Upper lobe of right lung (tissue), 1 donor: ENCODE data around the gene CD34. TPM values are rescaled to one million over a fixed set of nuclear protein-coding genes. Genes with fewer than 3 reads are reported as not detected.

ENCODE experiments used
- ATAC-seq: fragments of 200-7000 bp; cut with Tn5 transposase; one replicate; pipeline ENCODE4 v1.9.1; 2020; ENCODE audit warnings: mild to moderate bottlenecking, moderate library complexity
- DNase-seq: peaks from one replicate; pipeline ENCODE4 v3.0.0-alpha.2; 2020
- H3K27ac ChIP-seq: fragments of 200-600 bp; one replicate; pipeline ENCODE4 v1.8.0; 2022
- H3K27me3 ChIP-seq: fragments of 200-600 bp; one replicate; pipeline ENCODE4 v1.8.0; 2022; ENCODE audit warnings: mild to moderate bottlenecking
- H3K36me3 ChIP-seq: fragments of 200-600 bp; one replicate; pipeline ENCODE4 v1.8.0; 2022
- H3K4me1 ChIP-seq: fragments of 200-600 bp; one replicate; pipeline ENCODE4 v1.8.0; 2022
- H3K4me3 ChIP-seq: fragments of 200-600 bp; one replicate; pipeline ENCODE4 v1.8.0; 2022; ENCODE audit warnings: mild to moderate bottlenecking
- H3K9me3 ChIP-seq: fragments of 200-600 bp; one replicate; pipeline ENCODE4 v1.8.0; 2022
- CTCF ChIP-seq: fragments of 200-600 bp; IDR thresholded peaks from one replicate; pipeline ENCODE4 v1.8.0; 2022; ENCODE audit warnings: antibody characterized with exemption
- intact Hi-C: fragments of 100-400 bp; cut with DNase I; formaldehyde crosslinking; loops from one replicate; pipeline ENCODE4 v1.11.0; 2022
- total RNA-seq: library from RNA; stranded (reverse); fragmentation: NEBNext Ultra II Directional; extraction: Animal tissue kit (Norgen Biotek cat#: 25700); gene quantifications from one replicate; pipeline ENCODE4 v1.2.1, GENCODE V29; 2021
- donor health status: DM: no; HTN: yes; CAD: no; lungs with severe emphysema.

CD34 gene
- total RNA-seq, 1 donor from 2014 or later: 50.7 TPM

DNA sequence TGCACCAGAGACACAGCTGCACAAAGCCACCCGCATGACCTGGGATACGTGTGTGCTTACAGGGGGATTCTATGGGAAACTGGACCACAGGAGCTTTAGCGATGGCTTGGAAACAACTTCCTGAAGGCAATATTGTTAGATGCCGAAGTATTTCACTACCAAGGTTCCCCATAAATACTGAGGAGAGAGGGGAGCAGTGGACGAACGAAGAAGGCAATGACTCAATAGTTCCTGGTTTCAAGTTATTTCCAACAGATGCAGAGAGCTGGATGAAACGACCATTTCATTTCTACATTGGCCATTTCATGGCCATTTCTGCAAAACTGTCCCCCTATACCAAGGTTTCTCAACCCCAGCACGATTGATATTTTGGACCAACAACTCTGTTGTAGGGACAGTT, 61.3 kb downstream of the CD34 start:
- intact Hi-C loops: no loop called here
- no peaks in the 10 kb centered on the region for H3K36me3 ChIP-seq
- ATAC-seq: no peak
- H3K27me3 ChIP-seq: no peaks in the 10 kb centered on the region
- no peak overlapping the region for H3K4me3 ChIP-seq
- TF ChIP-seq CTCF: no peak
- H3K27ac ChIP-seq: peak overlapping the region; percentile 67
- H3K9me3 ChIP-seq: no peaks in the 10 kb centered on the region
- H3K4me1 ChIP-seq: peaks cover 81% of the 10 kb centered on the region
- no peak for DNase-seq

- peaks cover 81% of the 10 kb centered on the region for H3K4me1 ChIP-seq
These were observed 61.9 kb downstream of the CD34 start for GRCh38 chr1:207849016-207849415.

DNA sequence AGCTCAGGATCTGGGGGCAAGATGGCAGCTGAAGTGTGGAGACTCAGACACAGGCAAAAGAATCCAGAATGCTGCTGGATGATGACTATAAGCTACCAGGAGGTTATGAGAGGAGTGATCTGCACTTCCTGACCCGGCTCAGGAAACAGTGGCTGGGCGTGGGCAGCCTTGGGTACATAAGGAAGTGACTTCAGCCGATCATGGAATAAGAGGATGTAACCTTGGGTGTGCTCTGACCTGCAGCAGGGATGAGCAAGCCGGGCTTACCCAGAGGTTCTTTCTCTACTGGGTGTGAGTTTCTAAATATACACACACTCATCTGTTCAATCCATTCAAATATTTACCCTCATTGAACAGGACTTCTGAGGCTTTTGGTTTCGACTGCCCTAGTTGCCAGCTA, 62.7 kb downstream of the CD34 start:
- TF ChIP-seq CTCF: no peak
- Histone ChIP-seq H3K4me3 (no peak overlapping the region), H3K27ac (peak overlapping the region; percentile 67), H3K36me3 (no peaks in the 10 kb centered on the region), H3K9me3 (no peaks in the 10 kb centered on the region), H3K27me3 (no peaks in the 10 kb centered on the region), H3K4me1 (peaks cover 79% of the 10 kb centered on the region)
- DNase-seq: peak; percentile 88
- ATAC-seq: peak; percentile 94
- intact Hi-C loops: no loop called here

More at GRCh38 chr1:207849016-207849415, 61.9 kb downstream of the CD34 start:
- H3K27me3 ChIP-seq: no peaks in the 10 kb centered on the region
- no peak overlapping the region for H3K4me3 ChIP-seq
- no peaks in the 10 kb centered on the region for H3K9me3 ChIP-seq
- no peak for DNase-seq
- peak overlapping the region; percentile 67 for H3K27ac ChIP-seq
- intact Hi-C loops: no loop called here
- TF ChIP-seq CTCF: no peak
- H3K36me3 ChIP-seq: no peaks in the 10 kb centered on the region
- no peak for ATAC-seq

DNA sequence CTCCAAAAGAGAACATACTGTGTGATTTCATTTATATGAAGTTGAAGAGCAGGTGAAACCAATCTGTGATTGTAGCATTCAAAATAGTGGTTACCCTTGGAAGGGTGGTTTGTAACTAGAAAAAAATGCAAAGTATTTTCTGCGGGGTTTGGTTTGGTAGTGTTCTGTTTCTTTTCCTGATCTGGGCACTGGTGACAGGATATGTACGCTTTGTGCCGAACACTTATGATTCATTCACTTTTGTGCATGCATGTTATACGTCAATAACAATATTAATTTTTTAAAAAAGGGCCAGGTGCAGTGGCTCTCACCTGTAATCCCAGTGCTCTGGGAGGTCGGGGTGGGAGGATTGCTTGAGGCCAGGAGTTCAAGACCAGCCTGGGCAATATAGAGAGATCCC, 63.8 kb downstream of the CD34 start:
- H3K27ac ChIP-seq: peak overlapping the region; percentile 67
- peaks cover 72% of the 10 kb centered on the region for H3K4me1 ChIP-seq
- intact Hi-C loops: no loop called here
- DNase-seq (no peak), ATAC-seq (no peak)
- H3K36me3 ChIP-seq: no peaks in the 10 kb centered on the region
- no peaks in the 10 kb centered on the region for H3K9me3 ChIP-seq
- TF ChIP-seq CTCF: no peak
- H3K27me3 ChIP-seq: no peaks in the 10 kb centered on the region
- H3K4me3 ChIP-seq: no peak overlapping the region

GRCh38 chr1:207845109-207845508, 65.8 kb downstream of the CD34 start:
- H3K4me1 ChIP-seq: peaks cover 69% of the 10 kb centered on the region
- H3K4me3 ChIP-seq: no peak overlapping the region
- no peaks in the 10 kb centered on the region for H3K9me3 ChIP-seq
- DNase-seq: no peak
- H3K36me3 ChIP-seq: peaks cover 4% of the 10 kb centered on the region
- no peaks in the 10 kb centered on the region for H3K27me3 ChIP-seq
- no peak overlapping the region for H3K27ac ChIP-seq
- no peak for ATAC-seq
- intact Hi-C loops: no loop called here
- no peak for TF ChIP-seq CTCF

- ATAC-seq (peak; percentile 44), DNase-seq (no peak)
- no peak overlapping the region for H3K27ac ChIP-seq
- peaks cover 4% of the 10 kb centered on the region for H3K36me3 ChIP-seq
- TF ChIP-seq CTCF: no peak
- no peaks in the 10 kb centered on the region for H3K27me3 ChIP-seq
- intact Hi-C loops: no loop called here
- no peaks in the 10 kb centered on the region for H3K9me3 ChIP-seq
- H3K4me1 ChIP-seq: peaks cover 62% of the 10 kb centered on the region
- no peak overlapping the region for H3K4me3 ChIP-seq
These were observed 66.6 kb downstream of the CD34 start for GRCh38 chr1:207844371-207844770.
